ENCODE measurements around the gene FRY. TPM values are rescaled to one million over a fixed set of nuclear protein-coding genes. Genes with fewer than 3 reads are reported as not detected.

FRY gene
- total and polyA plus RNA-seq, 2 donors from 2014 or later: 21.8 to 69.5 TPM

DNA sequence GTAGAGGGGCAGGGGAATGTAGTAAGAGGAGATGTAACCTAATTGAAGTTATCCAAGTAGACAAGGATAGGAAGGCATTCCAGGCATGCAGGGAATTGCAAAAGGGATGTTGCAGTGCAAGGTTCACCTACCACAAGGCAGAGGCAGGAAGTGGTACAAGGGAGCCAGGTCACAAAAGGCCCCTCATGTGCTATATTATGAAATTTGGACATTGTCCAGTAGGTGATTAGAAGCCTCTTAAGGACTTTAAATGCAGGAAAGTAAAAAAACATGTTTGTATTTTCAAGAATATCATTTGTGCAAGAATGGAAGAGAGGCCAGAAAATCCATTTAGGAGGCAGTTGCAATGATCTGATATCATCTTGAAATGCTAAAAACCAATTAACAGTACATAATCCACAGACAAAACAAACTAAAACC lies 111.4 kb downstream of the FRY start:
- no peak for FAIRE-seq
- intact Hi-C loops (cut with DNase I): no loop called here
- TF ChIP-seq, protein P1, sequence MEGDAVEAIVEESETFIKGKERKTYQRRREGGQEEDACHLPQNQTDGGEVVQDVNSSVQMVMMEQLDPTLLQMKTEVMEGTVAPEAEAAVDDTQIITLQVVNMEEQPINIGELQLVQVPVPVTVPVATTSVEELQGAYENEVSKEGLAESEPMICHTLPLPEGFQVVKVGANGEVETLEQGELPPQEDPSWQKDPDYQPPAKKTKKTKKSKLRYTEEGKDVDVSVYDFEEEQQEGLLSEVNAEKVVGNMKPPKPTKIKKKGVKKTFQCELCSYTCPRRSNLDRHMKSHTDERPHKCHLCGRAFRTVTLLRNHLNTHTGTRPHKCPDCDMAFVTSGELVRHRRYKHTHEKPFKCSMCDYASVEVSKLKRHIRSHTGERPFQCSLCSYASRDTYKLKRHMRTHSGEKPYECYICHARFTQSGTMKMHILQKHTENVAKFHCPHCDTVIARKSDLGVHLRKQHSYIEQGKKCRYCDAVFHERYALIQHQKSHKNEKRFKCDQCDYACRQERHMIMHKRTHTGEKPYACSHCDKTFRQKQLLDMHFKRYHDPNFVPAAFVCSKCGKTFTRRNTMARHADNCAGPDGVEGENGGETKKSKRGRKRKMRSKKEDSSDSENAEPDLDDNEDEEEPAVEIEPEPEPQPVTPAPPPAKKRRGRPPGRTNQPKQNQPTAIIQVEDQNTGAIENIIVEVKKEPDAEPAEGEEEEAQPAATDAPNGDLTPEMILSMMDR (IDR thresholded peaks at IDR 0.05; ENCODE audit: borderline replicate concordance, extremely low read depth, insufficient read depth): no peak
- Histone ChIP-seq H3K27me3 (ENCODE audit: control insufficient read depth, insufficient read depth, low read length) (no peaks in the 10 kb centered on the region), H3K4me1 (ENCODE audit: control insufficient read depth in 2 of 3, insufficient read depth in 2 of 3, low read depth in 1 of 3, low read length in 3 of 3) (no peaks in the 10 kb centered on the region), H3K9me3 (ENCODE audit: control insufficient read depth in 2 of 3, insufficient read depth in 1 of 3, low read length in 3 of 3) (no peaks in the 10 kb centered on the region), H3K9ac (ENCODE audit: low read length in 3 of 3) (no peak overlapping the region), H3K4me3 (ENCODE audit: low read length in 3 of 3) (no peak overlapping the region), H3K27ac (ENCODE audit: low read depth in 2 of 2, low read length in 2 of 2) (no peak overlapping the region), H3K36me3 (ENCODE audit: control insufficient read depth in 2 of 3, insufficient read depth in 3 of 3, low read length in 3 of 3) (no peaks in the 10 kb centered on the region)
- peak in 3 of 5 donors; percentile 39 to 50 (median 45) for DNase-seq

DNA sequence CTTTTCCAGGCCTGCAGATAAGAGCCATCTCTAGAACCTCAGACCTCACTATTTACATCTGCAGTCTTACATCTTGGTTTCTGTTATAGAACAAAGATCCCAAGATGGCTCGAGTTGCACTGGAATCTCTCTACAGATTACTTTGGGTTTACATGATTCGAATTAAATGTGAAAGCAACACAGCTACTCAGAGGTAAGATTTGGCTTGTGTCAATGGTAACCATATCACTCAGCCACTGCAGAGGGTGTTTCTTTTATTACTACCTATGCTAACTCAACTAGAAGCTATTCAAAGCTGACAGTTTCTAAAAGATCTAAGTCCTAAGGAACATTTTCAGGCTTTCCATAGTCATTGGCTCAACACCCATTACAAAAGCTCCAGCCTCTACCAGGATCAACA lies 115.6 kb downstream of the FRY start:
- no peak overlapping the region for H3K9ac ChIP-seq (ENCODE audit: low read length in 3 of 3)
- H3K27ac ChIP-seq (ENCODE audit: low read depth in 2 of 2, low read length in 2 of 2): no peak overlapping the region
- intact Hi-C loops (cut with DNase I): no loop called here
- no peaks in the 10 kb centered on the region for H3K36me3 ChIP-seq (ENCODE audit: control insufficient read depth in 2 of 3, insufficient read depth in 3 of 3, low read length in 3 of 3)
- DNase-seq (no peak), FAIRE-seq (no peak)
- TF ChIP-seq, protein P1 (IDR thresholded peaks at IDR 0.05; ENCODE audit: borderline replicate concordance, extremely low read depth, insufficient read depth): no peak
- no peaks in the 10 kb centered on the region for H3K27me3 ChIP-seq (ENCODE audit: control insufficient read depth, insufficient read depth, low read length)
- H3K9me3 ChIP-seq (ENCODE audit: control insufficient read depth in 2 of 3, insufficient read depth in 1 of 3, low read length in 3 of 3): no peaks in the 10 kb centered on the region
- no peaks in the 10 kb centered on the region for H3K4me1 ChIP-seq (ENCODE audit: control insufficient read depth in 2 of 3, insufficient read depth in 2 of 3, low read depth in 1 of 3, low read length in 3 of 3)
- H3K4me3 ChIP-seq (ENCODE audit: low read length in 3 of 3): no peak overlapping the region

DNA sequence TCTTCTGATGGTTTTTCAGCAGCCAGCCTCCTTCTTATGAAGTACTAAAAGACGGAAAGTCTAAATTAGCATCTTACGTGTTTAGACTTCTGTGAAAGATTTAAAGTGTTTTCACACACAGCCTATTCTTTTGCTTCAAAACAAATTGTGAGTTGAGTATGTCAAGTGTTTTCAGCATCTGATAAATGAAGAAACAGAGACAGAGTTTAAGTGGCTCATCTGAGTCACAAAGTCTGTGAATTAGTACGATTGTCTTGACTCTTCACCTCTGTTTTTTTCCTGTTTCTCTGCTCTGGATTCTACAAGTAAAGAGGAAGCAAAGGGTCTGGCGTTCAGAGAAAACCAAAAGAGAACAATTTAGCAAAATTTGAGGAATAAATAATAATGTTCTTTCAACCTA lies 116.4 kb downstream of the FRY start:
- DNase-seq: no peak
- H3K36me3 ChIP-seq (ENCODE audit: control insufficient read depth in 2 of 3, insufficient read depth in 3 of 3, low read length in 3 of 3): no peaks in the 10 kb centered on the region
- no peak overlapping the region for H3K4me3 ChIP-seq (ENCODE audit: low read length in 3 of 3)
- H3K4me1 ChIP-seq (ENCODE audit: control insufficient read depth in 2 of 3, insufficient read depth in 2 of 3, low read depth in 1 of 3, low read length in 3 of 3): no peaks in the 10 kb centered on the region
- TF ChIP-seq, protein P1 (IDR thresholded peaks at IDR 0.05; ENCODE audit: borderline replicate concordance, extremely low read depth, insufficient read depth): no peak
- no peak overlapping the region for H3K27ac ChIP-seq (ENCODE audit: low read depth in 2 of 2, low read length in 2 of 2)
- H3K9ac ChIP-seq (ENCODE audit: low read length in 3 of 3): no peak overlapping the region
- FAIRE-seq: no peak
- no peaks in the 10 kb centered on the region for H3K9me3 ChIP-seq (ENCODE audit: control insufficient read depth in 2 of 3, insufficient read depth in 1 of 3, low read length in 3 of 3)
- intact Hi-C loops (cut with DNase I): no loop called here
- no peaks in the 10 kb centered on the region for H3K27me3 ChIP-seq (ENCODE audit: control insufficient read depth, insufficient read depth, low read length)

DNA sequence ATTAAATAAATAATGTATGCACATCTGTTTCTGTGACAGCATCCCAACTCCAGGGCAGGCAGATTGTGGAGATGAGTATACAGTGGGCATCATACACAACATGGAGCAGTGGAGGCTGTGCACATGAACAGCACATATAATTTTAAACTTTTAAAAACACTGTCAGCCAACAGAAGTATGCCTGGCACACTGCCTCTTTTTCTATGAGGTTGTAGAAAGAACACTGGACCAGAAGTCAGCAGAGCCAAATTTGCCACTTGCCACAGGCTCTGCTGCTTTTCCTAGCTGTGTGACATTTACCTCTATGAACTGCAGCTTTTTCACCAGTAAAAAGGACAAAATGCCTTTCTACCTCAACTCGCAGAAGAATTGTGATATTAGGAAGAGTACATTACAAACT lies 118.7 kb downstream of the FRY start:
- no peaks in the 10 kb centered on the region for H3K36me3 ChIP-seq (ENCODE audit: control insufficient read depth in 2 of 3, insufficient read depth in 3 of 3, low read length in 3 of 3)
- no peaks in the 10 kb centered on the region for H3K4me1 ChIP-seq (ENCODE audit: control insufficient read depth in 2 of 3, insufficient read depth in 2 of 3, low read depth in 1 of 3, low read length in 3 of 3)
- no peak overlapping the region for H3K4me3 ChIP-seq (ENCODE audit: low read length in 3 of 3)
- TF ChIP-seq, protein P1 (IDR thresholded peaks at IDR 0.05; ENCODE audit: borderline replicate concordance, extremely low read depth, insufficient read depth): no peak
- H3K9ac ChIP-seq (ENCODE audit: low read length in 3 of 3): no peak overlapping the region
- intact Hi-C loops (cut with DNase I): no loop called here
- FAIRE-seq (no peak), DNase-seq (no peak)
- H3K9me3 ChIP-seq (ENCODE audit: control insufficient read depth in 2 of 3, insufficient read depth in 1 of 3, low read length in 3 of 3): no peaks in the 10 kb centered on the region
- H3K27me3 ChIP-seq (ENCODE audit: control insufficient read depth, insufficient read depth, low read length): no peaks in the 10 kb centered on the region
- H3K27ac ChIP-seq (ENCODE audit: low read depth in 2 of 2, low read length in 2 of 2): peak overlapping the region in 1 of 2 donors; percentile 8

Data from kidney (tissue), 14 donors.